ENCODE measurements around the gene STK39.

The STK39 gene

GRCh38 chr2:168160897-168161296 lies 86.5 kb downstream of the STK39 start:
- DNase-seq, result no peak

GRCh38 chr2:168159754-168160585 lies 87.4 kb downstream of the STK39 start:
- no peak for DNase-seq

- no peak for DNase-seq
These were observed 88.8 kb downstream of the STK39 start for GRCh38 chr2:168158586-168158985.

DNA sequence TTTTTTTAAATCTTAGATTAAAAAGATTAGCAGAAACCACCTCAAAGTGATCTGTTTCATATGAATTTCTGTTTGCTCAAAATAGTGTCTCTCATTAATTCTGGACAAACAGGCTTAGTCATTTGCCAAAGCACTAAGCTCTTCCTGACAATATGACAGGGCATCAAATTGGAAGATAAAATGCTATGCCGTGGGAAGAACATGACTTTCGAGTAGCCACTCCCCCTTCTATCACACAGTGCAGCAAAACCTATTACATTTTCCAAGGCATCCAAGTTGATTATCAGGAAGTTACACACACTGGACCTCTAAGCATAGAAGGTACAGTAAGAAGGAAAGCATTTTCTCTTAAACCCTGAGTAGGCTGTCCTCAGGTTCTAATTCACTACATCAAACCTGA lies 89.5 kb downstream of the STK39 start:
- DNase-seq, result no peak

GRCh38 chr2:168157070-168157469 lies 90.3 kb downstream of the STK39 start:
- DNase-seq, result no peak

DNA sequence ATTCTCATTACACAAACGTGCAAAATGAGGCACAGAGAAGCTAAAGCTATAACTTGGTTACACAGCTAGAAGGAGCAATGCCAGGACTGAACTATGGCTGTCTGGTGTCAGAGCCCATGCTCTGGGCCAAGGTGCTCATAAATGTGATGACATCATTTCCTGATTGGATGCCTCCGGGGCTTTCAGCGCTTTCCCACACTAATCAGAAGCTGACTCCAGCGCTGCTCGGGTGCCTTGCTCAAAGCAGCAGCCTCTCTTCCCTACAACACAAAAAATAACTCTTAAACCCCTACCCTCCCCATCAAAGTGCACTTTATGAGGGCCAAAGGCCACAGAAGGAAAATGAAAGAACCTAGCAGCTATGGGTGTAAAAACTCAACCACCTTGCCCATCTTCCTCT lies 90.7 kb downstream of the STK39 start:
- DNase-seq, result no peak

DNA sequence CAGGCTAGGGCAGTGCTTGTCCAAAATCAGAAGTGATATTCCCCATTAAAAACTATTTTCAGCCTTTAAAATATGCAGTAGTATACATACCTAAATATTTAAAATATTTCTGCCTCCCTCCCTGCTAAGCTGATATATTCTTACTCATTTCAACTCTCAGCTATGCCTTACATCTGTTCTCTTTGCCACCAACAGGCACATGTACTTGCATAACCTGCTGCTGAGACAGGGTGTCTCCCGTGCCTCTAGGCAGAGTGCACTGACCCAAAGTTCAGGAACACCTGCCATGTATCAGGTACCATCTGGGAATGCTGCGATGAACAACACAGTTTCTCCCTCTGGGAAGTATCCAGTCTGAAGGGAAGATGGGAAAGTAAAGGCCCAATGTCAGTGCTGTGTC lies 91.7 kb downstream of the STK39 start:
- no peak for DNase-seq

DNA sequence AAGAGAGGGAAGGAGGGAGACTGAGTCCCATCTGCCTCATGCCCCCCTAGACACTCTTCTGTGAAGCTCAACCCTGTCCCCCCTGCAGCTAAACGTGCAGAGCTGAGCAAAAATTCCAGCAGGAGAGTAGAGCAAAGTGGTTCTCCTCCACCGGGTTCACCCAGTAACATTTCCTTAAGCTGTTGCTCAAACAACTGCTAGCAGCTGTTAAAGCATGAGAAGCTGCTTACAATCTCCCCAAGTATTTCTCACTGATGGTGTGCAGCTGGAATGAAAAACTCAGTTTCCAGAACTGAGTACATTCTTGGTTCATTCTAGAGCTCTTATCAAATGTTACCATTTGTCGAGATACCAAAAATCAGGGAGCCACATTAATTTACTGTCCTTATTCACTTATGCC lies 92.3 kb downstream of the STK39 start:
- DNase-seq, result no peak

DNA sequence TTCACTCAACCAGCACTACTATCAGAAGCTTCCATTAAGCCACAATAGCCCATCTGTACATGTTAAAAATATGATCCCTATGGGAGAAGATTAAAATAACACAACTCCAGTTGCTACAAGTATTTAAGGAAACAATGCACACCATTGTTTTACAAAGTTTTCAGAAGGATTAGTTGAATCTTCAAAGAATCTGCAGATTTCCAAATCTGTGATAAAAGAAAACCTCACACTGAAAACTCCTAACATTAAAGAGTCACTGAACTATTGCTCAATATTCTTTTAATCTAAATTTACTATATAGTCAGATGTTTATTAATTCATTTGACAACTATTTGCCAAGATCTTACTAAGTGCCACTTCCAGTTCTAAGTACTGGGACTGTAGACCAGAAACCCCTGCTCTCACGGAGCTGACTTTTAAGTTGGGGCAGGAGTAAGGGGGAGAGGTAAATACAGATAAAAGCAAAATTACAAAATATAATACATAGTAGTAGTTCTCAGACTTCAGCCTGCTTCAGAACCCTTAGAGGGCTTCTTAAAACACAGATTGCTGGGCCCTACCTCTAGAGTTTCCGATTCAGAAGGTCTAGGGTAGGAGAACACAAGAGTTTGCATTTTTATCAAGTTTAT lies 94.4 kb downstream of the STK39 start:
- DNase-seq, result no peak

GRCh38 chr2:168149986-168150385 lies 97.4 kb downstream of the STK39 start:
- DNase-seq, result no peak

GRCh38 chr2:168149150-168149974 lies 98.0 kb downstream of the STK39 start:
- DNase-seq, result no peak

- no peak for DNase-seq
These were observed 99.3 kb downstream of the STK39 start for GRCh38 chr2:168147830-168148794.

DNA sequence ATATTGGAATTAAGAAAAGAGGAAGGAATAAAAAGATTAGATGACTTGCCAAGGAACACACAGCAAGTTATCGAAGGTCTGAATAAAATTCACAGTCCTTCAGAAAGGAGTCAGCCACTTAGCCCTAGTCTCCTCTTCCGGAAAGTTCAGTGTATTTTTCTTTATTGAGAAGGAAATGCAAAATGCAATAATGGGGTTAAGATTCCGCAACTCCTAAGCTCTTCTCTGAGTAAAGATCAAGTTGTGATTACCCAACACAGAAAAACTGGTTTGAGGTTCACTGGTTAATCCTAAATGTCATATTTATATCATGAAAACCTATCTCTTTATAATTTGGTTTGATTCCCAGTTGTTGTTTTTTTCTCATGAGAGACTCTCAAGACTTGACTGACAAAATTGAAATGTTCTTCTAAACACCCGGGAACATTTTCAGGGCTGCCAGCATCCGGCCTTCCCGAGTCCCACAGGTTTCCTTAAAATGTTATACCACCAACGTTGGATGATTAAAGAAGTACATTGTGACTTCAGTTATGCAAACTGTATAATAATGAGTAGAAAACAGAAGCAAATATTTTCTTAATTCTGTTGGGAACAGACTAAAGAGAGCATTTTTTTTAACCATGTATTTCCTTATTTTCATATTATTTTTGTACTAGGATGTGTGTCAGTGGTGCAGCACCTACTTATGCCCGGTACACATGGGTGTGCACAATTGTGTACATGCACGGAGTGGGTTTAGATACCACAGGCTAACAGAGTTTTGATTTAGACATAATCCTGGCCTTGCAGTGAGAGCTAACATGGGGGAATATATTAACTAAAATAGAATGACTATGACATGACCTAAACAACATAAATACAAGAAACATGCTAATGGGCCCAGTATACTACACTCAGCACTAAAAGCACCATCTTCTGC lies 100.2 kb downstream of the STK39 start:
- DNase-seq, result no peak

DNA sequence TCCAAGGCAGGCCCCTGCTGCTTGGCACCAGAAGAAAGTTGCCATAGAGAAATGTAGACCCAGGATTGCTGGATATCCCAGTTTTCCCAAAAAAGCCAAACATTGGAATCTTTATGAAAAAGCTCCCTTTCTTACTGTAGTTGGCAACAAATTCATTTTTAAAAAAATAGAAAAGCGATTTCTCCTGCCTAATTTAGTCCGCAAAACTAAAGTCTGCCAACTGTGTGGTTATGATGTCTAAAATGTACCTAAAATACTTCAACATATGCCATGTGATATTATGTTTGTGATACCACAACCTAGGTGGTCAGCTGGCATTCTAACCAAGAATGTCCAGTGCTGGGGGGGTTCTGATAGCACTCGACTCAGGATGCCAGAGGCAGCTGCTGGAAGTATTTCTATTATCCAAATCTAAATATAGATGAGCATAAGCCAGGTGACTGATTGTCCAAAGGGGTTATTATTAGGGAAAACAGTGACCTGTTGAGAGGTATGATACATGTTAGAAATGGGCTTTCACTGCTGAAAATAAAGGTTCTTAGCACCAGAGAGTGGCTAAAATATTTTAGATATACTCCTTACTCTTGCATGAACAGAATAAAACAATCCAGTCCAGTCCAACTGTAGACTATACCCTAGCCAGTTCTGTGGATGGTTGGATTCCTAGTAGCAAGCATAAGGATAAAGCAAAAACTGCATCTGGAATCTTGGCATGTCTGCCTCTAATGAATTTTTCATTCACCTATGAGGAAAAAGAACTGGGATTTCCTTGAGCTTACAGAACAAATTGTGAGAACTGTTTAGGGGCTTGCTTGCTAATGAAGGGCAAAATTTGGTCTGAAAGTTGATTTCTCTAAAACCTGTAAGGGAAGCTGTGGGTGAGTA lies 101.7 kb downstream of the STK39 start:
- DNase-seq, result no peak

GRCh38 chr2:168145011-168145410 lies 102.4 kb downstream of the STK39 start:
- no peak for DNase-seq

DNA sequence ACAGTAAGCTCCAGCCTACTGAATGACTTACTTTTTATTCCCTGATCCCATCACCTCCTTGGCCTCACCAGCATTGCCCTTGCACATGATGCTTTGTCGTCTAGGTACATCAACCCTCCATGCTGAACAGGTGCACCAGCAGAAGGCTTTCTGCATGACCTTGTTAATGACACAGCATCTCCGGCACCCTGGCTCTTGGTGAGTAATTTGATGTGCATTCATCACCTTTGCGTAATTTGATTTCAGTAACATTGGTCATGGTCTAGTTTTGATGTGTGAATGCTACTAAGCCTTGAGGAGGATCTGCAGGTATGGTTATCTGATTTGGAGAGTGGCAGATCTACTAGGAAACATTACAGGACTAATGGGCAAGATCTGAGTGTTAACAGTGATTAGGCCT lies 103.6 kb downstream of the STK39 start:
- DNase-seq, result no peak

DNA sequence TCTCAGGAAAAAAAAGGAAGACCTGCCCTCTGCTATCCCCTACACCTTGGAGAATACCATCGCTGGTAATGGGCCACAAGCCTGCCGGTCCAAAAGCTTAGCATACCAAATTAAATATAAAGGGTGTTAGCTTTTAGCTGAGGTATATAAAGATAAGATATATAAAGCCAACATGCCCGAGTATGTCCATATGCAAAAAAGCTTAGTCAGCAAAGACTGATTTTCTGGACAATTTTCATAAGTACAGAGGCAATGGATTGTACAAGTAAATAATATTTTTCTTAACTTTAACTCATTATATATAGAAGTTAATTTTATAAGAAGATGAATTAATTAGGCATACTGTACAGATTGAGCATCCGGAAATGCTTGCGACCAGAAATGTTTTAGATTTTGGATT lies 106.5 kb downstream of the STK39 start:
- DNase-seq, result no peak

DNA sequence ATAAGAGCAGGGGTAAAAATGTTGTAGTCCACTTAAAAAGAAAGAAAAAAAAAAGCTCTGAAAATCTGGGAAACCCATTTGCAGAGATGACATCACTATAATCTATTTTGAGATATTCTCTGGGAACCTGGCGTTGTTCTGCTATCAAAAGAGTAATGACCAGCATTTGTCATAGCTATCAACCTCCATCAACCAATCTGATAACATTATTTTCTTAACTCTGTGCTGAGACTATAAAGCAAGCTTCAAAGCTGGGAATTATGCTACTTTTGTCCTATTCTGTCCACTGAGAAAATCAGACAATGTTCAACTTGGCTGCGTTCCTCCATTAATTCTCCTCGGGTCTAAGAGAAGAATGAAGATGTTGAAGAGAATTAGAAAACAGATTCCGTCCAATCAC lies 107.5 kb downstream of the STK39 start:
- no peak for DNase-seq

GRCh38 chr2:168138901-168139300 lies 108.5 kb downstream of the STK39 start:
- DNase-seq, result no peak
